ENCODE results near the gene TMEM258.

The TMEM258 gene

GRCh38 chr11:61782299-61782698 is 10.1 kb downstream of the TMEM258 start:
- H3K4me3 ChIP-seq (ENCODE audit: low read length), result no peak overlapping the region
- H2AFZ ChIP-seq (ENCODE audit: low read depth, low read length), result no peak overlapping the region
- no peaks in the 10 kb centered on the region for H3K27me3 ChIP-seq (ENCODE audit: insufficient read depth, low read length)
- no peaks in the 10 kb centered on the region for H3K4me1 ChIP-seq (ENCODE audit: insufficient read depth, low read length)
- peaks cover 24% of the 10 kb centered on the region for H3K36me3 ChIP-seq (ENCODE audit: insufficient read depth, low read length)
- H3K9me3 ChIP-seq (ENCODE audit: low read length), result no peaks in the 10 kb centered on the region

GRCh38 chr11:61781585-61781984 is 10.8 kb downstream of the TMEM258 start:
- H3K36me3 ChIP-seq (ENCODE audit: insufficient read depth, low read length), result peaks cover 17% of the 10 kb centered on the region
- no peaks in the 10 kb centered on the region for H3K27me3 ChIP-seq (ENCODE audit: insufficient read depth, low read length)
- H3K4me3 ChIP-seq (ENCODE audit: low read length), result no peak overlapping the region
- no peak overlapping the region for H2AFZ ChIP-seq (ENCODE audit: low read depth, low read length)
- H3K9me3 ChIP-seq (ENCODE audit: low read length), result peaks cover 2% of the 10 kb centered on the region
- no peaks in the 10 kb centered on the region for H3K4me1 ChIP-seq (ENCODE audit: insufficient read depth, low read length)

DNA sequence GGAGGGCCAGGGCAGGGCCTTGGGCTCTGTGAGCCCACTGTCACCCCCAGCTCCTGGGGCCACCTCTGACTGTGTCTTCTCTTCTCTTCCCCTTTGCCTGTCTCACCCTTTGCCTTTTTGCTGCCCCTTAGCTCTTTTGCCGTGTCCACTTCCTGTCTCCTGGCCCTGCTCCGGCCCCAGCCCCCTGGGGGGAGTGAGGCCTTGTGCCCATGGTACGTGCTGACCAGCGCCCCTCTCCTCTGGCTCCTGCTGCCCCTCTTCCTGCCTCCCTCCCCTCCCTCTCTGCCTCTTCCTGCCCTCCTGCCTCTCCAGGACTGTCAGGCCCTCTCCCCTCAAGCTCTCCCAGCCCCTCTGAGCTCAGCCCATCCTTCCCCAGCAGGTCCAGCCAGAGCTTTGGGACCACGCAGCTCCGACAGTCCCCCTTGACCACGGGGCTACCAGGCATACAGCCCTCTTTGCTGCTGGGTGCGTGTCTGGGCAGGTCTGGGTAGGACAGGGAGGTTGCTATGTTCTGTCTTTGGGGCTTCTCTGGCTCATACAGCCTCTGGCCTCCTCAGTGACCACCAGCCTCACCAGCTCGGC is 11.7 kb downstream of the TMEM258 start:
- Histone ChIP-seq H3K9me3 (ENCODE audit: low read length) (peaks cover 2% of the 10 kb centered on the region), H2AFZ (ENCODE audit: low read depth, low read length) (no peak overlapping the region), H3K36me3 (ENCODE audit: insufficient read depth, low read length) (peaks cover 8% of the 10 kb centered on the region), H3K4me3 (ENCODE audit: low read length) (no peak overlapping the region), H3K27me3 (ENCODE audit: insufficient read depth, low read length) (no peaks in the 10 kb centered on the region), H3K4me1 (ENCODE audit: insufficient read depth, low read length) (no peaks in the 10 kb centered on the region)

GRCh38 chr11:61779666-61780525 is 12.5 kb downstream of the TMEM258 start:
- Histone ChIP-seq H2AFZ (ENCODE audit: low read depth, low read length) (no peak overlapping the region), H3K4me1 (ENCODE audit: insufficient read depth, low read length) (no peaks in the 10 kb centered on the region), H3K36me3 (ENCODE audit: insufficient read depth, low read length) (peaks cover 2% of the 10 kb centered on the region), H3K9me3 (ENCODE audit: low read length) (peaks cover 2% of the 10 kb centered on the region), H3K27me3 (ENCODE audit: insufficient read depth, low read length) (no peaks in the 10 kb centered on the region), H3K4me3 (ENCODE audit: low read length) (no peak overlapping the region)

- Histone ChIP-seq H2AFZ (ENCODE audit: low read depth, low read length) (no peak overlapping the region), H3K4me1 (ENCODE audit: insufficient read depth, low read length) (peaks cover 3% of the 10 kb centered on the region), H3K27me3 (ENCODE audit: insufficient read depth, low read length) (no peaks in the 10 kb centered on the region), H3K9me3 (ENCODE audit: low read length) (peaks cover 2% of the 10 kb centered on the region), H3K36me3 (ENCODE audit: insufficient read depth, low read length) (peaks cover 2% of the 10 kb centered on the region), H3K4me3 (ENCODE audit: low read length) (no peak overlapping the region)
Measured at GRCh38 chr11:61778920-61779650, 13.3 kb downstream of the TMEM258 start.

DNA sequence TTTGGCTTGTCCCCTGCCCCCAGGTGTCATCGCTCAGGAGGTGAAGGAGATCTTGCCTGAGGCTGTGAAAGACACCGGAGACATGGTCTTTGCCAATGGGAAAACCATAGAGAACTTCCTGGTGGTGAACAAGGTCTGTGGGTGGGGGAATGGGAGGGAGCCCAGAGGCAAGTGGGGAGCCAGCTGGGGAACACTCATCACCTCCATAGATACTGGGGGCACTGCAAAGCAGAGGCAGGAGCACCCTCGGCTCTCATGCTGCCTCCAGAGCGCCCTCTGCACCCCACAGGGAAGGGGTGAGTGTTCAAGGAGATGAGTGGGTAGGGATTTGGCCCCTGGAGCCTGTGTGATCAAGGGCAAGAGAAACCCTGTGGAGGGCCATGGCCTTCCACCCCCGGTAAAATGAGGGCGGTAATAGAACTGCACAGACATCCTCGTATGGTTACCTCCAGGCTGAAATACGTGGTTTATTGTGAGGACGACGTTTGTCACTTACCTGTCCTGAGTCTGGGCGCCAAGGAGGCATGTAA is 14.0 kb downstream of the TMEM258 start:
- no peak overlapping the region for H2AFZ ChIP-seq (ENCODE audit: low read depth, low read length)
- H3K4me1 ChIP-seq (ENCODE audit: insufficient read depth, low read length), result peaks cover 9% of the 10 kb centered on the region
- H3K9me3 ChIP-seq (ENCODE audit: low read length), result peaks cover 2% of the 10 kb centered on the region
- no peak overlapping the region for H3K4me3 ChIP-seq (ENCODE audit: low read length)
- peaks cover 2% of the 10 kb centered on the region for H3K36me3 ChIP-seq (ENCODE audit: insufficient read depth, low read length)
- H3K27me3 ChIP-seq (ENCODE audit: insufficient read depth, low read length), result no peaks in the 10 kb centered on the region

GRCh38 chr11:61777234-61778090 is 14.9 kb downstream of the TMEM258 start:
- Histone ChIP-seq H3K9me3 (ENCODE audit: low read length) (peaks cover 2% of the 10 kb centered on the region), H2AFZ (ENCODE audit: low read depth, low read length) (no peak overlapping the region), H3K27me3 (ENCODE audit: insufficient read depth, low read length) (no peaks in the 10 kb centered on the region), H3K4me1 (ENCODE audit: insufficient read depth, low read length) (peaks cover 16% of the 10 kb centered on the region), H3K4me3 (ENCODE audit: low read length) (no peak overlapping the region), H3K36me3 (ENCODE audit: insufficient read depth, low read length) (peaks cover under 1% of the 10 kb centered on the region)

DNA sequence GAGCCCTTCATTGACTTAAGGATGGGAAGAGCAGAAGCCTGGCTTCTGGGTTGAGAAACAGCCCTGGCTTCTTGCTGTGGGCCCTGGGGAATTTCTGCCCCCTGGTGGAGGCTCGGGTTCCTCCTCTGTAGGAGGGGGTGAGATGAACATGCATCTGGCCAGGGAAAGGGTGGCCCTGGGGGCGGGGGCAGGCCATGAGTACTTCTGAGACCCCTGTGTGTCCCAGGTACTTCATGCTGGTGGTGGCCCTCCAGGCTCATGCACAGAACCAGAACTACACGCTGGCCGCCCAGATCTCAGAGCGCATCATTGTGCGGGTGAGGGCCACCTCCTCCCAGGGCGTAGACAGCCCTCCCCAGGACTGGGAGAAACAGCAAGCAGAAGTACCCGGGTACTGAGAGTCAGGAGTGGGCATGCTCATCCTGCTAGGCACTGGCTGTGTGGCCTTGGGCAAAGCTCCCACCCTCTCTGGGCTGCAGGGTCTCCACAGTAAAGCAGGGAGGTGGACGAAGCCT is 15.8 kb downstream of the TMEM258 start:
- H3K4me3 ChIP-seq (ENCODE audit: low read length), result no peak overlapping the region
- peaks cover 23% of the 10 kb centered on the region for H3K4me1 ChIP-seq (ENCODE audit: insufficient read depth, low read length)
- H3K36me3 ChIP-seq (ENCODE audit: insufficient read depth, low read length), result no peaks in the 10 kb centered on the region
- H3K9me3 ChIP-seq (ENCODE audit: low read length), result peaks cover 2% of the 10 kb centered on the region
- no peaks in the 10 kb centered on the region for H3K27me3 ChIP-seq (ENCODE audit: insufficient read depth, low read length)
- H2AFZ ChIP-seq (ENCODE audit: low read depth, low read length), result no peak overlapping the region

GRCh38 chr11:61775606-61776554 is 16.5 kb downstream of the TMEM258 start:
- H3K4me3 ChIP-seq (ENCODE audit: low read length), result no peak overlapping the region
- H3K4me1 ChIP-seq (ENCODE audit: insufficient read depth, low read length), result peaks cover 23% of the 10 kb centered on the region
- no peak overlapping the region for H2AFZ ChIP-seq (ENCODE audit: low read depth, low read length)
- no peaks in the 10 kb centered on the region for H3K27me3 ChIP-seq (ENCODE audit: insufficient read depth, low read length)
- no peaks in the 10 kb centered on the region for H3K36me3 ChIP-seq (ENCODE audit: insufficient read depth, low read length)
- peaks cover 2% of the 10 kb centered on the region for H3K9me3 ChIP-seq (ENCODE audit: low read length)

GRCh38 chr11:61775106-61775505 is 17.3 kb downstream of the TMEM258 start:
- Histone ChIP-seq H3K36me3 (ENCODE audit: insufficient read depth, low read length) (no peaks in the 10 kb centered on the region), H3K4me1 (ENCODE audit: insufficient read depth, low read length) (peaks cover 23% of the 10 kb centered on the region), H2AFZ (ENCODE audit: low read depth, low read length) (no peak overlapping the region), H3K4me3 (ENCODE audit: low read length) (no peak overlapping the region), H3K9me3 (ENCODE audit: low read length) (peaks cover 2% of the 10 kb centered on the region), H3K27me3 (ENCODE audit: insufficient read depth, low read length) (no peaks in the 10 kb centered on the region)

DNA sequence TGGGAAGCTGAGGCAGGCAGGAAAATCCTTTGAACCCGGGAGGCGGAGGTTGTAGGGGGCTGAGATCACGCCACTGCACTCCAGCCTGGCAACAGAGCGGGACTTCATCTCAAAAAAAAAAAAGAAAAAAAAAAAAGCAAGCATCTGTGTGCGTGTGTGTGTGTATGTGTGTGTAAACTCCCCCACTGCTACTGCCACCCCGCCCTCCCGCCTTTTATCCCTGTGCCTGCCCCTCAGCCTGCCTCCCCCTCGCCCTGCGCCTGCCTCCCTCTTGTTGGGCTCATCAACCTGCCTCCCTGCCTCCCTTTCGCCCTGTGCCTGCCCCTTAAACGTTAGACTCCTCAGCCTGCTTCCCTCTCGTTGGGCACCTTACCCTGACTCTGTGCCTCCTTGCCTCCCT is 18.0 kb downstream of the TMEM258 start:
- Histone ChIP-seq H3K9me3 (ENCODE audit: low read length) (peaks cover 2% of the 10 kb centered on the region), H3K27me3 (ENCODE audit: insufficient read depth, low read length) (no peaks in the 10 kb centered on the region), H3K36me3 (ENCODE audit: insufficient read depth, low read length) (no peaks in the 10 kb centered on the region), H2AFZ (ENCODE audit: low read depth, low read length) (no peak overlapping the region), H3K4me3 (ENCODE audit: low read length) (no peak overlapping the region), H3K4me1 (ENCODE audit: insufficient read depth, low read length) (peaks cover 30% of the 10 kb centered on the region)

All from neuron (in vitro differentiated cells).